Brain microvascular endothelial cell (primary cell): Measurements from ENCODE around the gene TMEM125.

Experiments used
- DNase-seq: peaks from one replicate; pipeline ENCODE4 v3.0.0-alpha.2; 2020
- H3K27ac ChIP-seq: fragments of 250-450 bp; sonication (Bioruptor Pico); 2 replicates; pipeline ENCODE4 v1.5.1; 2020; ENCODE audit warnings: mild to moderate bottlenecking, moderate library complexity
- H3K27me3 ChIP-seq: fragments of 250-450 bp; sonication (Bioruptor Pico); replicated peaks from 2 replicates; pipeline ENCODE4 v1.5.1; 2020; ENCODE audit warnings: mild to moderate bottlenecking
- H3K36me3 ChIP-seq: fragments of 250-450 bp; sonication (Bioruptor Pico); replicated peaks from 2 replicates; pipeline ENCODE4 v1.5.1; 2020; ENCODE audit warnings: mild to moderate bottlenecking
- H3K4me3 ChIP-seq: 2 replicates; pipeline ENCODE4 v1.5.1; 2011; ENCODE audit warnings: low read depth, mild to moderate bottlenecking, control low read depth, low read length, moderate library complexity
- CTCF ChIP-seq: IDR thresholded peaks from 2 replicates; pipeline ENCODE4 v1.5.1; 2011; ENCODE audit warnings: low read depth, mild to moderate bottlenecking, moderate library complexity, low read length, control low read depth, inconsistent platforms; ENCODE audit errors: missing control alignments
- in situ Hi-C: cut with HindIII; loops from 2 replicates; pipeline ENCODE4 v1.10.0; 2017; ENCODE audit warnings: low sequenced_read_pairs, low pct_ligation_motif_present

Gene TMEM125

DNA sequence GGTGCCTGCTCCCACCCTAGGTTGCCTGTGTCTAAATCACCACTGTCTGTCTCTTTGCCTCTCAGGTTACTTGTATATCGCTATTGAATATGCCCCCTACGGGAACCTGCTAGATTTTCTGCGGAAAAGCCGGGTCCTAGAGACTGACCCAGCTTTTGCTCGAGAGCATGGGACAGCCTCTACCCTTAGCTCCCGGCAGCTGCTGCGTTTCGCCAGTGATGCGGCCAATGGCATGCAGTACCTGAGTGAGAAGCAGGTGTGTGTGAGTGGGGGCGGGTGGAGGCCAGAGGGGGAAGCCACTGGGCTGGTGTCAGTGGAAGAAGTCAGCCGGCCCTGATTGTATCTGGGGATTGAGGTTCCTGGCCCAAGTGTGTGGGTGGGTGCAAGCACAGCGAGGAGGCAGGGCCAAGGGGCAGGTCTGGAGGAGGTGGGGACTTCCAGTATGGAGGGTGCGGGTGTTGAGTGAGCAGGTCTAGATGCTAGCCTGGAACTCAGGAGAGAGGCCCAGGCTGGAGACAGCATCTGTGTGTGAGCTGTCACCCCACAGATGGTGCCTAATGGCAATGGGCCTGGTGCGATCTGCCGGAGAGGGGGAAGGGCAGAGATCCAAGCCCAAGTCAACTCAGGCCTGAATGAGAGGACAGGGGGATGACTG lies 48.2 kb downstream of the TMEM125 start:
- DNase-seq, result no peak
- in situ Hi-C loops, result no loop called here
- no peaks in the 10 kb centered on the region for H3K36me3 ChIP-seq
- H3K27ac ChIP-seq, result no peak overlapping the region
- no peaks in the 10 kb centered on the region for H3K27me3 ChIP-seq
- H3K4me3 ChIP-seq, result no peak overlapping the region
- no peak for TF ChIP-seq CTCF

DNA sequence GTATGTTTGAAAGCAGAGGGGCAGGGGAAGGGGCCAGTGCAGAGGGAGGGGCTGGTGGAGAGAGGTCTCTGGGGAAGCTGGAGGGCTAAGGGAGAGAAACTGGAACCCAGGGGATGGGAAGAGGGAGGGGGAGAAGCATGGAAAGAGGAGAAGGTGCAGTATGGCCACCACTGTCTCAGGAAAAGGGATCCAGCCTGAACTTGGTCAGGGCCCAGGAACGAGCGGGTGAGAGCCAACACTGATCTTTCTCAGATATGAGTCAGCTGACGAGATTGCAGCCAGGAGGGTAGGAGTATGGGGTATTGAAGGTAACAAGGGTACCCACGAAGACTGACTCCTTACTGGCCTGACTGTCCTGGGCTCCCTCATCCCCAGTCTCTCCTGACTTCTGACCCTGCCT lies 49.0 kb downstream of the TMEM125 start:
- Histone ChIP-seq H3K27ac (no peak overlapping the region), H3K36me3 (no peaks in the 10 kb centered on the region), H3K4me3 (no peak overlapping the region), H3K27me3 (no peaks in the 10 kb centered on the region)
- in situ Hi-C loops, result no loop called here
- no peak for TF ChIP-seq CTCF
- no peak for DNase-seq

GRCh38 chr1:43319288-43319687 lies 49.5 kb downstream of the TMEM125 start:
- in situ Hi-C loops, result no loop called here
- TF ChIP-seq CTCF, result no peak
- DNase-seq, result no peak

GRCh38 chr1:43319766-43320165 lies 50.0 kb downstream of the TMEM125 start:
- in situ Hi-C loops, result no loop called here
- no peak overlapping the region for H3K4me3 ChIP-seq
- no peak overlapping the region for H3K27ac ChIP-seq
- TF ChIP-seq CTCF, result no peak
- no peaks in the 10 kb centered on the region for H3K27me3 ChIP-seq
- DNase-seq, result no peak
- H3K36me3 ChIP-seq, result no peaks in the 10 kb centered on the region

More at GRCh38 chr1:43319288-43319687, 49.5 kb downstream of the TMEM125 start:
- H3K36me3 ChIP-seq, result no peaks in the 10 kb centered on the region
- no peak overlapping the region for H3K4me3 ChIP-seq
- H3K27me3 ChIP-seq, result no peaks in the 10 kb centered on the region
- no peak overlapping the region for H3K27ac ChIP-seq

DNA sequence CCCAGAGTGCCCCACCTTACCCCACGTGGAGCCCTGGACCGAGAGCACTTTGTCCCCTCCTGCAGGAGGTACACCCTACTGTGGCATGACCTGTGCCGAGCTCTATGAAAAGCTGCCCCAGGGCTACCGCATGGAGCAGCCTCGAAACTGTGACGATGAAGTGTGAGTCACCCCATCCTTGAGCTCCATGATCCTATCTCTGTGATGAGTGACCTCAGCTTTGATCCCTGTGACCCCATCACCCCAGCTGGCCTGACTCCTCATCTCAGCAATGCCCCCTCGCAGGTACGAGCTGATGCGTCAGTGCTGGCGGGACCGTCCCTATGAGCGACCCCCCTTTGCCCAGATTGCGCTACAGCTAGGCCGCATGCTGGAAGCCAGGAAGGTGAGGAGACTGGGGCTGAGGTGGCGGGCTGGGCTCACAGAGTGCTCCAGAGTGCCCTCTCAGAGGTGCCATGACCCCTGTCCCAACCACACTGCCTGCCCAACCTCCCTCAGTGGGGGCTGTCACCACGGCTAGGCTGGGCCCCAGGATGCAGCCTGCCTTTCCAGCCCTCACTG lies 51.6 kb downstream of the TMEM125 start:
- Histone ChIP-seq H3K27ac (no peak overlapping the region), H3K4me3 (no peak overlapping the region), H3K27me3 (no peaks in the 10 kb centered on the region), H3K36me3 (no peaks in the 10 kb centered on the region)
- no peak for DNase-seq
- in situ Hi-C loops, result no loop called here
- no peak for TF ChIP-seq CTCF

GRCh38 chr1:43322506-43322905 lies 52.7 kb downstream of the TMEM125 start:
- TF ChIP-seq CTCF, result no peak
- H3K4me3 ChIP-seq, result no peak overlapping the region
- H3K36me3 ChIP-seq, result no peaks in the 10 kb centered on the region
- no peaks in the 10 kb centered on the region for H3K27me3 ChIP-seq
- H3K27ac ChIP-seq, result no peak overlapping the region
- DNase-seq, result no peak
- in situ Hi-C loops, result no loop called here
